Mucosa of rectum (tissue), 2 donors: ENCODE data around the gene TMEM109.

Source experiments
- H3K27ac ChIP-seq, 2 donors: one replicate each; pipeline ENCODE4 v1.7.0; 2013; ENCODE audit warnings: inconsistent platforms in 2 of 2, low read depth in 2 of 2, low read length in 2 of 2
- H3K27me3 ChIP-seq, 2 donors: one replicate each; pipeline ENCODE4 v1.7.0; 2013; ENCODE audit warnings: low read length in 2 of 2; ENCODE audit not compliant: control insufficient read depth in 2 of 2, insufficient read depth in 2 of 2
- H3K36me3 ChIP-seq, 2 donors: one replicate each; pipeline ENCODE4 v1.7.0; 2013; ENCODE audit warnings: low read length in 2 of 2; ENCODE audit not compliant: control insufficient read depth in 2 of 2, insufficient read depth in 2 of 2
- H3K4me1 ChIP-seq, 2 donors: one replicate each; pipeline ENCODE4 v1.7.0; 2013; ENCODE audit warnings: low read length in 2 of 2, mild to moderate bottlenecking in 1 of 2; ENCODE audit not compliant: control insufficient read depth in 2 of 2, insufficient read depth in 2 of 2
- H3K4me3 ChIP-seq, 2 donors: one replicate each; pipeline ENCODE4 v1.7.0; 2013; ENCODE audit warnings: low read length in 2 of 2
- H3K9ac ChIP-seq, 2 donors: one replicate each; pipeline ENCODE4 v1.7.0; 2013; ENCODE audit warnings: low read length in 2 of 2, low read depth in 1 of 2, mild to moderate bottlenecking in 1 of 2
- H3K9me3 ChIP-seq, 2 donors: one replicate each; pipeline ENCODE4 v1.7.0; 2013; ENCODE audit warnings: low read length in 2 of 2; ENCODE audit not compliant: control insufficient read depth in 2 of 2
- donor health status: healthy.
- donor health status: Normal muscosa, but diverticular disease.

The TMEM109 gene

GRCh38 chr11:60924906-60925853, 11.2 kb downstream of the TMEM109 start:
- Histone ChIP-seq H3K27ac (no peak overlapping the region), H3K4me3 (peak overlapping the region; percentile 51 to 61), H3K27me3 (peaks cover 0 to 4% of the 10 kb centered on the region in 2 donors), H3K36me3 (peaks cover 17 to 23% of the 10 kb centered on the region in 2 donors), H3K4me1 (peaks cover 12% of the 10 kb centered on the region in 2 donors), H3K9me3 (no peaks in the 10 kb centered on the region), H3K9ac (peak overlapping the region; percentile 17 to 41)

GRCh38 chr11:60925868-60926267, 11.9 kb downstream of the TMEM109 start:
- H3K27ac ChIP-seq, result no peak overlapping the region
- H3K4me3 ChIP-seq, result no peak overlapping the region
- no peak overlapping the region for H3K9ac ChIP-seq
- H3K36me3 ChIP-seq, result peaks cover 10 to 17% of the 10 kb centered on the region in 2 donors
- H3K9me3 ChIP-seq, result no peaks in the 10 kb centered on the region
- H3K4me1 ChIP-seq, result peaks cover 12% of the 10 kb centered on the region in 2 donors
- peaks cover 0 to 4% of the 10 kb centered on the region in 2 donors for H3K27me3 ChIP-seq

GRCh38 chr11:60926500-60926899, 12.5 kb downstream of the TMEM109 start:
- Histone ChIP-seq H3K27me3 (peaks cover 0 to 4% of the 10 kb centered on the region in 2 donors), H3K4me3 (no peak overlapping the region), H3K27ac (no peak overlapping the region), H3K36me3 (peaks cover 5 to 10% of the 10 kb centered on the region in 2 donors), H3K4me1 (peaks cover 12% of the 10 kb centered on the region in 2 donors), H3K9me3 (no peaks in the 10 kb centered on the region), H3K9ac (no peak overlapping the region)

- Histone ChIP-seq H3K27me3 (peaks cover 0 to 4% of the 10 kb centered on the region in 2 donors), H3K27ac (no peak overlapping the region), H3K4me3 (no peak overlapping the region), H3K36me3 (peaks cover 2 to 4% of the 10 kb centered on the region in 2 donors), H3K4me1 (peaks cover 12% of the 10 kb centered on the region in 2 donors), H3K9me3 (no peaks in the 10 kb centered on the region), H3K9ac (no peak overlapping the region)
Measured at GRCh38 chr11:60927061-60927592, 13.2 kb downstream of the TMEM109 start.

- no peaks in the 10 kb centered on the region for H3K36me3 ChIP-seq
- no peak overlapping the region for H3K27ac ChIP-seq
- H3K9ac ChIP-seq, result no peak overlapping the region
- H3K4me1 ChIP-seq, result peaks cover 12% of the 10 kb centered on the region in 2 donors
- H3K9me3 ChIP-seq, result no peaks in the 10 kb centered on the region
- peaks cover 0 to 4% of the 10 kb centered on the region in 2 donors for H3K27me3 ChIP-seq
- H3K4me3 ChIP-seq, result no peak overlapping the region
Measured at GRCh38 chr11:60927600-60927999, 13.6 kb downstream of the TMEM109 start.

GRCh38 chr11:60928563-60929001, 14.6 kb downstream of the TMEM109 start:
- Histone ChIP-seq H3K36me3 (no peaks in the 10 kb centered on the region), H3K9ac (no peak overlapping the region), H3K27me3 (peaks cover 0 to 4% of the 10 kb centered on the region in 2 donors), H3K9me3 (no peaks in the 10 kb centered on the region), H3K4me3 (no peak overlapping the region), H3K4me1 (peaks cover 12 to 15% of the 10 kb centered on the region in 2 donors), H3K27ac (no peak overlapping the region)

GRCh38 chr11:60929764-60930163, 15.8 kb downstream of the TMEM109 start:
- Histone ChIP-seq H3K36me3 (no peaks in the 10 kb centered on the region), H3K9me3 (no peaks in the 10 kb centered on the region), H3K27me3 (peaks cover 0 to 4% of the 10 kb centered on the region in 2 donors), H3K9ac (no peak overlapping the region), H3K27ac (no peak overlapping the region), H3K4me3 (no peak overlapping the region), H3K4me1 (peaks cover 6 to 7% of the 10 kb centered on the region in 2 donors)

GRCh38 chr11:60930394-60930793, 16.4 kb downstream of the TMEM109 start:
- H3K36me3 ChIP-seq, result no peaks in the 10 kb centered on the region
- H3K27ac ChIP-seq, result no peak overlapping the region
- H3K9me3 ChIP-seq, result no peaks in the 10 kb centered on the region
- H3K4me3 ChIP-seq, result no peak overlapping the region
- H3K27me3 ChIP-seq, result no peaks in the 10 kb centered on the region
- peaks cover 0 to 3% of the 10 kb centered on the region in 2 donors for H3K4me1 ChIP-seq
- no peak overlapping the region for H3K9ac ChIP-seq

- Histone ChIP-seq H3K27me3 (no peaks in the 10 kb centered on the region), H3K4me3 (no peak overlapping the region), H3K36me3 (no peaks in the 10 kb centered on the region), H3K9ac (no peak overlapping the region), H3K27ac (no peak overlapping the region), H3K4me1 (peaks cover 0 to 3% of the 10 kb centered on the region in 2 donors), H3K9me3 (no peaks in the 10 kb centered on the region)
Measured at GRCh38 chr11:60931917-60932316, 18.0 kb downstream of the TMEM109 start.
